RWPE2 (cell line): Measurements from ENCODE around the gene SKA1.

Experiments used
- ATAC-seq: fragments of 200-7000 bp; cut with Tn5 transposase; 3 replicates; pipeline ENCODE4 v1.9.1; 2021; ENCODE audit warnings: low read depth
- DNase-seq: peaks from one replicate; pipeline ENCODE4 v3.0.0-alpha.2; 2020; ENCODE audit warnings: low spot score
- H3K27ac ChIP-seq: fragments of 450-650 bp; 2 replicates; pipeline ENCODE4 v1.5.1; 2017; ENCODE audit warnings: mild to moderate bottlenecking; ENCODE audit not compliant: poor library complexity, severe bottlenecking
- H3K27me3 ChIP-seq: fragments of 250-450 bp; sonication (Bioruptor Pico); 2 replicates; pipeline ENCODE4 v1.5.1; 2021; ENCODE audit warnings: mild to moderate bottlenecking, moderate library complexity; ENCODE audit not compliant: insufficient read depth, poor library complexity, severe bottlenecking
- H3K36me3 ChIP-seq: fragments of 250-450 bp; sonication (Bioruptor Pico); 2 replicates; pipeline ENCODE4 v1.5.1; 2020; ENCODE audit warnings: low read depth, mild to moderate bottlenecking, moderate library complexity
- H3K4me1 ChIP-seq: fragments of 250-450 bp; sonication (Bioruptor Pico); 2 replicates; pipeline ENCODE4 v1.5.1; 2021; ENCODE audit warnings: mild to moderate bottlenecking, moderate library complexity; ENCODE audit not compliant: insufficient read depth, poor library complexity, severe bottlenecking
- H3K4me3 ChIP-seq: fragments of 250-450 bp; sonication (Bioruptor Pico); 2 replicates; pipeline ENCODE4 v1.5.1; 2021; ENCODE audit warnings: mild to moderate bottlenecking, moderate library complexity; ENCODE audit not compliant: severe bottlenecking
- H3K9me3 ChIP-seq: fragments of 250-450 bp; sonication (Bioruptor Pico); 2 replicates; pipeline ENCODE4 v1.5.1; 2021; ENCODE audit warnings: mild to moderate bottlenecking, moderate library complexity; ENCODE audit not compliant: severe bottlenecking
- TF ChIP-seq, protein P1 (sequence below): fragments of 450-650 bp; IDR thresholded peaks from one replicate; pipeline ENCODE4 v1.5.1; 2017; ENCODE audit warnings: mild to moderate bottlenecking, moderate library complexity; ENCODE audit not compliant: poor library complexity, severe bottlenecking

SKA1 gene

DNA sequence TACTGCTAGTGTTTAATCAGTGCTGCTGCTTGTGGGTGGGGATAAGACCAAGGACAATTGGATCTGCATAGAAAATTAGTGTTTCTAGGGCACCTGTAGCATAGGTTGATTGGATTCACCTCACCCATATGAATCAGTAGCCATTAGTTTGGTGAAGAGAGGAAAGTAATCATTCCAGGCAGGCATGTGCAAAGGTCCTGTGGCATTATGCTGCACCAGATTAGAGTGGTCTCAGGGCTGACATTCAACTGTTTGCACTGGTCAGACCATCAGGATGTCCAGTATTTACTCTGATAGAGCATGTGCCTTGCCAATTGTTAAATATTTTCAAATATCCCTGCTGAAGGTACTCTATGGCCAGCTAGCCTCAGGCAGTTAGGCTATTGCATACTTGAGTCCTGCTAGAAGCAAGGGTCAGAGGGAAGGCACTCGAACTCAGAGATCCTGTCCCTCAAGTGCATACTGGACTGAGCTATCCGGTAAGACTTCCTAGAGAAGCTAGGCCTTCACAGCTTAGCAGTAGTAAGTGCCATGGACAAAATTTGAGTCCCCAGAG lies 64.7 kb downstream of the SKA1 start:
- DNase-seq (no peak), ATAC-seq (no peak)
- no peak overlapping the region for H3K27ac ChIP-seq
- no peaks in the 10 kb centered on the region for H3K9me3 ChIP-seq
- H3K27me3 ChIP-seq: no peaks in the 10 kb centered on the region
- H3K4me1 ChIP-seq: no peaks in the 10 kb centered on the region
- no peaks in the 10 kb centered on the region for H3K36me3 ChIP-seq
- H3K4me3 ChIP-seq: no peak overlapping the region
- TF ChIP-seq, protein P1, sequence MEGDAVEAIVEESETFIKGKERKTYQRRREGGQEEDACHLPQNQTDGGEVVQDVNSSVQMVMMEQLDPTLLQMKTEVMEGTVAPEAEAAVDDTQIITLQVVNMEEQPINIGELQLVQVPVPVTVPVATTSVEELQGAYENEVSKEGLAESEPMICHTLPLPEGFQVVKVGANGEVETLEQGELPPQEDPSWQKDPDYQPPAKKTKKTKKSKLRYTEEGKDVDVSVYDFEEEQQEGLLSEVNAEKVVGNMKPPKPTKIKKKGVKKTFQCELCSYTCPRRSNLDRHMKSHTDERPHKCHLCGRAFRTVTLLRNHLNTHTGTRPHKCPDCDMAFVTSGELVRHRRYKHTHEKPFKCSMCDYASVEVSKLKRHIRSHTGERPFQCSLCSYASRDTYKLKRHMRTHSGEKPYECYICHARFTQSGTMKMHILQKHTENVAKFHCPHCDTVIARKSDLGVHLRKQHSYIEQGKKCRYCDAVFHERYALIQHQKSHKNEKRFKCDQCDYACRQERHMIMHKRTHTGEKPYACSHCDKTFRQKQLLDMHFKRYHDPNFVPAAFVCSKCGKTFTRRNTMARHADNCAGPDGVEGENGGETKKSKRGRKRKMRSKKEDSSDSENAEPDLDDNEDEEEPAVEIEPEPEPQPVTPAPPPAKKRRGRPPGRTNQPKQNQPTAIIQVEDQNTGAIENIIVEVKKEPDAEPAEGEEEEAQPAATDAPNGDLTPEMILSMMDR: no peak

DNA sequence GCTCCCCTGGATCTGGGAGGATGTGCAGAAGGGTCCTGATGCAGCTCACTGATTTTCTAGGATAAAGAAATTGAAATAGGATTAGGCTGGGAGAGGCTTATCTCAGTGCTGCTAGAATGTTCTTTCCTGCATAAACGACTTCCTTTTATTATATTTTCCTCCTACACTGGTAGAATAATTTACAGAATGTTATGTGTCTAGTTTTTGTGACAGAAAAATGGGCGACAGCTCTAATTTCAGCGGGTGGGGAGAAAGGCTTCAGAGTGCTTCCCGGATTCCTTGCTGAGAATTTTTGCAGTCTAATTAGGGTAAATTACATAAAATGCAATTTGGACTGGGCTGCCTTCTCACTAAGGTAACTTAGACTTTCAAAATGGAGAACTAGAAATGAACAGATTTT lies 66.2 kb downstream of the SKA1 start:
- H3K27ac ChIP-seq: no peak overlapping the region
- no peak overlapping the region for H3K4me3 ChIP-seq
- ATAC-seq: no peak
- TF ChIP-seq, protein P1: no peak
- DNase-seq: no peak
- no peaks in the 10 kb centered on the region for H3K27me3 ChIP-seq
- no peaks in the 10 kb centered on the region for H3K4me1 ChIP-seq
- no peaks in the 10 kb centered on the region for H3K9me3 ChIP-seq
- no peaks in the 10 kb centered on the region for H3K36me3 ChIP-seq

DNA sequence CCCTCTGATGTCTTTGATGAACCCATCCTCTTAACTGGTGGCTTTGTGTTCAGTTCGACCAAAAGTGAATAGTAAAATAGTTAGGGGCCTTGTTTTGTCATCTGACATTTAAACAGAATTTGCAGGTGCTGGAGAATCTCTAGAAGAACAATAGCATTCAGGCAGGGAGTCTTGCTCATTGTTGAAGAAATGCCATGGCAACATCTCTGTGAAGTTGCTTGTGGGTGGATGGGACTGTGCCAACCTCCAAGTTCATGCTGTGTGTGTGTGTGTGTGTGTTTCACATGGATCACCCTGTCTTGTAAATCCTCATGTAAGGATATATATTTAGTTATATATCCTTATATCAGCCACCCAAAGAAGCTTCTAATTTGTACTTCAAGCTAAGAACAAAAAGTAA lies 66.7 kb downstream of the SKA1 start:
- TF ChIP-seq, protein P1: no peak
- no peak overlapping the region for H3K4me3 ChIP-seq
- H3K4me1 ChIP-seq: no peaks in the 10 kb centered on the region
- no peak for DNase-seq
- H3K27me3 ChIP-seq: no peaks in the 10 kb centered on the region
- ATAC-seq: no peak
- H3K27ac ChIP-seq: no peak overlapping the region
- H3K36me3 ChIP-seq: no peaks in the 10 kb centered on the region
- H3K9me3 ChIP-seq: no peaks in the 10 kb centered on the region
